ENCODE measurements around the gene TENM3.

Gene TENM3

DNA sequence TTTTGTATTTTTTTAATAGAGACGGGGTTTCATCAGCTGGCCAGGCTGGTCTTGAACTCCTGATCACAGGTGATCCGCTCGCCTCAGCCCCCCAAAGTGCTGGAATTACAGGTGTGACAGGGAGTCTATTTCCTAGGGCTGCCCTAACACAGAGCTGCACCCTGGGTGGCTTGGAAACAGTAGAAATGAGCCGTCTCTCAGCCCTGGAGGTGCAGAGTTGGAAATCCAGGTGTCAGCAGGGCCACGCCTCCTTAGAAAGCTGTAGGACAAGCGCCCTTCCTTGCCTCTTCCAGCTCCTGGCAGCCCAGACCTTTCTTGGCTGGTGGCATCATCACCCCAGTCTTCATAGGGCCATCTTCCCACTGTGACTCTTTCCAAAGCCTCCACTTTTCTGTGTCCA is 602.4 kb downstream of the TENM3 start:
- ChIA-PET POLR2A (ENCODE audit: low non-redundant PET) (interaction anchor here (0.7 kb wide), 1 partner anchor 24 kb away, joined by 3 read pairs; no protein-coding TSS in a partner anchor), CTCF (no interaction called here)
- no peak for DNase-seq (ENCODE audit: low spot score)
- no peak overlapping the region for H3K27ac ChIP-seq
- TF ChIP-seq, protein P1, sequence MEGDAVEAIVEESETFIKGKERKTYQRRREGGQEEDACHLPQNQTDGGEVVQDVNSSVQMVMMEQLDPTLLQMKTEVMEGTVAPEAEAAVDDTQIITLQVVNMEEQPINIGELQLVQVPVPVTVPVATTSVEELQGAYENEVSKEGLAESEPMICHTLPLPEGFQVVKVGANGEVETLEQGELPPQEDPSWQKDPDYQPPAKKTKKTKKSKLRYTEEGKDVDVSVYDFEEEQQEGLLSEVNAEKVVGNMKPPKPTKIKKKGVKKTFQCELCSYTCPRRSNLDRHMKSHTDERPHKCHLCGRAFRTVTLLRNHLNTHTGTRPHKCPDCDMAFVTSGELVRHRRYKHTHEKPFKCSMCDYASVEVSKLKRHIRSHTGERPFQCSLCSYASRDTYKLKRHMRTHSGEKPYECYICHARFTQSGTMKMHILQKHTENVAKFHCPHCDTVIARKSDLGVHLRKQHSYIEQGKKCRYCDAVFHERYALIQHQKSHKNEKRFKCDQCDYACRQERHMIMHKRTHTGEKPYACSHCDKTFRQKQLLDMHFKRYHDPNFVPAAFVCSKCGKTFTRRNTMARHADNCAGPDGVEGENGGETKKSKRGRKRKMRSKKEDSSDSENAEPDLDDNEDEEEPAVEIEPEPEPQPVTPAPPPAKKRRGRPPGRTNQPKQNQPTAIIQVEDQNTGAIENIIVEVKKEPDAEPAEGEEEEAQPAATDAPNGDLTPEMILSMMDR (conservative IDR thresholded peaks at IDR 0.05; ENCODE audit: low read depth), result no peak

DNA sequence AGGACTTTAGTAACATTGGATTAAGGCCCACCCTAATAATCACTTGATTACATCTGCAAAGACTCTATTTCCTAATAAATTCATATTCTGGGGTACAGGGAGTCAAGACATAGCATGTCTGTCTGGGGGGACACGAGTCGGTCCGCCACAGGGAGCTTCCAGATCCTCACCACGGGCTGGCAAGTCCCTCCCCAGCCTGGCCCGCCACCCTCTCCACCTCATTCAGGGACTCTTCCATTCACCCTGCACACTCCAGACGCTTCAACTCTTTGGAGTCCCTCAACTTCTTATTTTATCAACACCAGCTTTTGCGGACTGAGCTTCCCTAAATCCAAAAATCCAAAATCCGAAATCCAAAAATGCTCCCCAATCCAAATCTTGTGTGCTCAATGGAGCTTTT is 602.8 kb downstream of the TENM3 start:
- H3K27ac ChIP-seq, result no peak overlapping the region
- ChIA-PET CTCF (no interaction called here), POLR2A (ENCODE audit: low non-redundant PET) (no interaction called here)
- no peak for DNase-seq (ENCODE audit: low spot score)
- TF ChIP-seq, protein P1 (conservative IDR thresholded peaks at IDR 0.05; ENCODE audit: low read depth), result no peak

DNA sequence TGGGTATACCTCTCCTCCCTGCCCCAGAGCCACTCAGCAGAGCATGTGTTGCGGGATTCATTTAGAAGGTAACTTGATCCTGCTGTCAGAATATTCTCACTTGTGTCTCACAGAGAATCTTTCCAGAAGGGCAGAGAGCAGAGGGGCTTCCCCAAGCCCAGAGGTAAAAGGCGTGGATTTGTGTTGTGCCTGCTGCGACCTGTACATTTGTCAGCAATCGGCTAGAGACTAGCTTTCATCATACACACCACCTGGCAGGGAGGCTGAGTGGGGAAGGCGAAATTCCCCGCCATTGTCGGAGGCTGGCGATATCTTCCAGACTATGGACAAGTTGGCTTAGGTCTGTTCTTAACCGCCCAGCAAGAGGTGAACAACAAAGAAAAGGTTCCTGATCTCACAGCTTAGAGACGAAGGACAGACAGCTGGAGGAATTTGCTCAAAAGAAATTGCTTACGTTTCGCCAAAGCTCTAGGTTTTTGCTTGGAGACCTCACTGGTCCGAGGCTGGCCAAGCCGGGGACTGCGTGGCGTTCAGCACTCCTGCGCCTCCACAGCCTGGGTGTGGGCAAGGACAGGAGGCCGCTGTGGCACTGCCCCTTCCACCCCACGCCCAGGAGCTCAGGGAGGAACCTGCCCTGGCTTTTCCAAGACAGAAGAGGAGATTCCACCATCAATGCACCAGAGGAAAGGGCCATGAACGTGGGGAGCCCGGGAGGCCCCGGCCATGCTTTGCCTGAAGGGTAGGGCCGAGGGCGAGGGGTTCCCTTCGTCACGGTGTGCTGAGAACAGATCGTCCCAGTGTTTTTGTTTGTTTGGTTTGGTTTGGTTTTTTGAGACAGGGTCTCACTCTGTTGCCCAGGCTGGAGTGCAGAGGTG is 604.6 kb downstream of the TENM3 start:
- POLR2A ChIA-PET (ENCODE audit: low non-redundant PET), result no interaction called here
- H3K27ac ChIP-seq, result no peak overlapping the region
- no peak for DNase-seq (ENCODE audit: low spot score)
- CTCF ChIA-PET, result interaction anchor here (0.5 kb wide), 1 partner anchor 1286 kb away, joined by 3 read pairs; no protein-coding TSS in a partner anchor
- TF ChIP-seq, protein P1 (conservative IDR thresholded peaks at IDR 0.05; ENCODE audit: low read depth), result no peak

DNA sequence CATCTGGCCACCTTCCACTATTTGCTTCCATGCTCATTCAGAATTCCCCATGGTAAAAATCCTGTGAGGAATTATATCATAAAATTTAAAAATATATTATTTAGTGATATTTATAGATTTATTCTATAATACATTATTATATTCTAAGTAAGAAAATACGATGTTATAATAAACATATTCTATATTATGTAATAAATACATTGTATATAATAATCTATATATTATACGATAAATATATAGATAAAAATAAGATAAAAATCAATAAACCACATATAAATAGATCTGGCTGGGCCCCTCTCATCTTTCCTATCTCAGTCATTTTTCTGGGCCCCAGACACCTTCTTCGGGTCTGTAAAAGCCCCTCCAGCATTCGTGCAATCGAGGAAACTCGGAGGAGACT is 605.5 kb downstream of the TENM3 start:
- no peak overlapping the region for H3K27ac ChIP-seq
- no peak for DNase-seq (ENCODE audit: low spot score)
- POLR2A ChIA-PET (ENCODE audit: low non-redundant PET), result no interaction called here
- CTCF ChIA-PET, result no interaction called here
- TF ChIP-seq, protein P1 (conservative IDR thresholded peaks at IDR 0.05; ENCODE audit: low read depth), result no peak

All from RWPE1 (cell line).